T47D (cell line): ENCODE measurements around the gene GNRHR.

Experiments
- DNase-seq, 2 experiments: peaks; one replicate each; pipeline versions ENCODE4 v3.0.0 to v3.0.0-alpha.2; 2011 to 2012; ENCODE audit warnings: low read depth in 1 of 2, low spot score in 1 of 2
- JUND ChIP-seq: IDR thresholded peaks from 2 replicates; pipeline ENCODE4 v1.6.1; 2012; ENCODE audit warnings: low read depth
- in situ Hi-C: cut with HindIII; loops from 2 replicates; pipeline ENCODE4 v1.10.0; 2016; ENCODE audit warnings: low sequenced_read_pairs, low pct_unique_long_range_greater_than_20kb

Gene GNRHR

GRCh38 chr4:67704843-67705242 is 49.3 kb downstream of the GNRHR start:
- in situ Hi-C loops: no loop called here
- TF ChIP-seq JUND: no peak
- DNase-seq: no peak

GRCh38 chr4:67702166-67702565 is 52.0 kb downstream of the GNRHR start:
- no peak for TF ChIP-seq JUND
- no peak for DNase-seq
- in situ Hi-C loops: no loop called here

GRCh38 chr4:67701517-67701850 is 52.7 kb downstream of the GNRHR start:
- no peak for TF ChIP-seq JUND
- in situ Hi-C loops: no loop called here
- no peak for DNase-seq

- peak; percentile 72 to 96 for DNase-seq
- no peak for TF ChIP-seq JUND
- in situ Hi-C loops: no loop called here
Observed at GRCh38 chr4:67700738-67701516, 53.3 kb downstream of the GNRHR start, which contains the start of gene UBA6. Gene UBA6, minus strand, starts transcription at chr4:67701155. Its CDS starts 36 bp downstream, at chr4:67701119.

- in situ Hi-C loops: no loop called here
- no peak for DNase-seq
- no peak for TF ChIP-seq JUND
Observed at GRCh38 chr4:67700116-67700737, 54.0 kb downstream of the GNRHR start.

- TF ChIP-seq JUND: no peak
- no peak for DNase-seq
- in situ Hi-C loops: no loop called here
Observed at GRCh38 chr4:67699603-67700002, 54.6 kb downstream of the GNRHR start.

- no peak for TF ChIP-seq JUND
- in situ Hi-C loops: no loop called here
- DNase-seq: no peak
Observed at GRCh38 chr4:67697860-67698687, 56.1 kb downstream of the GNRHR start.

GRCh38 chr4:67696061-67696460 is 58.1 kb downstream of the GNRHR start:
- no peak for TF ChIP-seq JUND
- in situ Hi-C loops: no loop called here

GRCh38 chr4:67694662-67695061 is 59.5 kb downstream of the GNRHR start:
- in situ Hi-C loops: no loop called here
- no peak for TF ChIP-seq JUND
- no peak for DNase-seq

More at GRCh38 chr4:67696061-67696460, 58.1 kb downstream of the GNRHR start:
- no peak for DNase-seq

- no peak for TF ChIP-seq JUND
- in situ Hi-C loops: no loop called here
- no peak for DNase-seq
Observed at GRCh38 chr4:67691328-67691727, 62.9 kb downstream of the GNRHR start.
